Stimulated activated CD4-positive, alpha-beta T cell treated with anti-CD3 and anti-CD28 coated beads, TNF-alpha, amount 100 ng/mL, for 48 hours (primary cell): ENCODE measurements around the gene RPS6KA2.

Source experiments
- DNase-seq, 3 donors: peaks; one replicate each; pipeline ENCODE4 v3.0.0-alpha.2; 2020; ENCODE audit warnings: low read depth in 3 of 3

Gene RPS6KA2

DNA sequence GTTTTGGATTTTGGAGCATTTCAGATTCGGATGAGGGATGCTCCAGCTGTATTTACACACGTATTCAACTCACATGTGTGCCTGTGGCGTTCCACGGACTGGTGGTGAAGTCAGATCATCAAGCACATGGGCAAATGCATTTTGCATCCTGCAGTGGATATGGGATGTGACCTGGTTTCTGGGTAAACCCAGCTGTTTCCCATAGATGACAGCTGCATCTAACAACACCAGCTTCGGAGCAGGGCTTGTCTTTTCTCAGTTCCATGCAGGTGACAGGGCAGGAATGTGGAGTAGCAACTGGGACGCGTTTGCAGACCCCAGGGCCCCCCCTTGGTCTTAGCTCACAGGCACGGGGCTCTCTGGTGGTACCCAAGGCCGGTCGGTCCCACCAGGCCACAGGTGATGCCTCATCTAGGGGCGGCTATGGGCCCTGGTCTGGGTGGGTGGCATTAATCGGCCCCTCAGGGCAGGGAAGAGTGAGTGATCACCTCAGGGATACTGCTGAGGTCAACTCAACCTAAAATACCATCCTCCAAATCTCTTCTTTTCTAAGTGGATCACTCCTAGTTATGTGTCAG is 123.8 kb downstream of the RPS6KA2 start:
- DNase-seq, result no peak

DNA sequence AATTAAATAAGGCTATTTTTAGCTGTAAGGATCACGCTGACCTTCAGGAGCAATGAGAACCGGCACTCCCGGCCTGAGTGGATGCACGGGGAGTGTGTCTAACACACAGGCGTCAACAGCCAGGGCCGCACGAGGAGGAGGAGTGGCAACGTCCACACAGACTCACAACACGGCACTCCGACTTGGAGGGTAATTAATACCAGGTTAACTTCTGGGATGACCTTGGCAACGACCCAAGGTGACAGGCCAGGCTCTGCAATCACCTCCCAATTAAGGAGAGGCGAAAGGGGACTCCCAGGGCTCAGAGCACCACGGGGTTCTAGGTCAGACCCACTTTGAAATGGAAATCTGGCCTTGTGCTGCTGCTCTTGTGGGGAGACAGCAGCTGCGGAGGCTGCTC is 124.6 kb downstream of the RPS6KA2 start:
- DNase-seq, result no peak

DNA sequence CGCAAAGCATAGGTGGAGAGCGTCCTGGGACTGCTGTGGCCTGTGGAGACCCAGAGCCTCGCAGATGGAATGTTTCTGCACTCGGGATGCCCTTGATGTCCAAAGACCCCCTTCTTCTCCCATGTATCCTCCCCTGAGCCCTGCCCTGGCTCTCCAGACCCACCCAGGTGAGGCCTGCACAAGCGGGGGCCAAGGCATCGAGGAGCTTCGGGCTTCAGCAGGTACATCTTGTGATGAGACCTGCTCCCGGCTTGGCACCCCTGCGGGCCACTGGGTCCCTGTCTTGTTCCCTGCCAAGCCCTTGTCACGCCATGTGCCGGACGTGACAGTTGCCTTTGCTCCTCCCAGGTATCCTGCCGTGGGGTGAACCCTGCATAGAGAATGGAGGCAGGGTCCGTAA is 125.8 kb downstream of the RPS6KA2 start:
- no peak for DNase-seq

DNA sequence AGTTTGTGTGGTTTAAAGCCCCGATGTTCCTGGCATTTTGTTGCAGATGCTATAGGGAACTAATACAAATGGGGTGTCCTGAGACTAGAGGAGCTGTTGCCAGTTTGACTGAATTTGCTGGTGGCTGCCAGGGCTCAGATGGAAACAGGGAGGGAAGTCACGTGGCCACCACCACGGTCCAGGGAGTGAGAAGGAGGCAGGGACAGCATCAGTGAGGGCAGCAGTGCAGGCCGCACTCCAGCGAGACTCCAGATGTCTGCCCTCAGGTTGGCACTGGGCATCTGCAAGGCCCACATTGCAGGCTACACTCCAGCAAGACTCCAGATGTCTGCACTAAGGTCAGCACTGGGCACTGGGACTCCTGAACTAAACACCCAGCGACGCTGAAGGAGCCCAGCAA is 126.8 kb downstream of the RPS6KA2 start:
- DNase-seq, result no peak

DNA sequence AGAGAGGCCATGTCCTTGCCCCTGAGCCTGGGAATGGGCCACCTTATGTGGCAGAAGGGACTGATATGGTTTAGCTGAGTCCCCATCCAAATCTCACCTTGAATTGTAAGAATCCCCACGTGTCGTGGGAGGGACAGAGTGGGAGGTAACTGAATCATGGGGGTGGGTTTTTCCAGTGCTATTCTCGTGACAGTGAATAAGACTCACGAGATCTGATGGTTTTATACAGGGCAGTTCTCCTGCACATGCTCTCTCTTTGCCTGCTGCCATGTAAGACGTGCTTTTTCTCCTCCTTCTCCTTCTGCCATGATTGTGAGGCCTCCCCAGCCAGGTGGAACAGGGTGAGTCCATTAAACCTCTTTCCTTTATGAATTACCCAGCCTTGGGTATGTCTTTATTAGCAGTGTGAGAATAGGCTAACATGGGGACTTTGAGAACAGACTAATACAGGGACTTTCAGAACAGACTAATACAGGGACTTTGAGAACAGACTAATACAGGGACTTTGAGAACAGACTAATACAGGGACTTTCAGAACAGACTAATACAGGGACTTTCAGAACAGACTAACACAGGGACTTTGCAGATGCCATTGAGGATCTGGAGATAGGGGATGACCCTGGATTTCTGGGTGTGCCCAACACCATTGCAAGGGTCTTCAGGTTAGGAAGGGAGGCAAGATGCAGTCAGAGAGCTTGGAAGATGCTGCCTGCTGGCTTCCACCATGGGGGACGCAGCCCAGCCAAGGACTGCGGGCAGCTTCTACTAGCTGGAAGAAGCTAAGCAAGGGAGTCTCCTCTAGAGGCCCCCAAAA is 127.5 kb downstream of the RPS6KA2 start:
- peak in 1 of 3 donors; percentile 5 for DNase-seq

DNA sequence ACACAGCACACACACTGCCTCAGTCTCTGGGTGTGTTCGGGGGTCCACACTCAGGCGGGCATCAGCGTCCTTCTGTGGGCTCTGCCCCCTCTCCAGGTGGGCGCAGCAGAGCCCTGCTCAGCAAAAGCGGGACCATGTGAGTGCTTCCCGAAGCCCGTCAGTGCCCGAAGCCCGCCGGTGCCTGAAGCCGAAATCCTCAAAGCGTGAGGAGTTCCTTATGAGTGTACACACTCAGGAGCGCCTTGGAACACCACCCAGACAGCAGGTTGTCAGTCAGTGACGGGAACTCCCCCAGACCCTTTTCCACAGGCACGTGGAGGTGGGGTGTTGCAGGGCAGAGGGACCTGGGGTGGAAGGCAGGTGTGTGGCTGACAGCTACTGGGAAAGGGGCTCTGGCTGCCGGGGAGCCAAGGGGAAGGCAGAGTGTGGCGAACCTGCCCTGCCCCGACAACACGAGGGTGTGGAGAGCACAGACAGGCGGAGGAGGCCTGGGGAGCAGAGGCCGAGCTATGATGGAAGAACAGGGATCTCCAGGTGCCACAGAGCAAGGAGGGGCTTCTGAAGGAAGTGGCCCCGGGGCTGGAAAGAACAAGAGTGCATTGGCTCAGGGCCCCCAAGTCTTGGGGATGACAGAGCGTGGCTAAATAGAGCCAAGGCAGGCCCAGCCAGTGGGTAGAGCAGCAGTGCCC is 128.2 kb downstream of the RPS6KA2 start:
- DNase-seq, result no peak

DNA sequence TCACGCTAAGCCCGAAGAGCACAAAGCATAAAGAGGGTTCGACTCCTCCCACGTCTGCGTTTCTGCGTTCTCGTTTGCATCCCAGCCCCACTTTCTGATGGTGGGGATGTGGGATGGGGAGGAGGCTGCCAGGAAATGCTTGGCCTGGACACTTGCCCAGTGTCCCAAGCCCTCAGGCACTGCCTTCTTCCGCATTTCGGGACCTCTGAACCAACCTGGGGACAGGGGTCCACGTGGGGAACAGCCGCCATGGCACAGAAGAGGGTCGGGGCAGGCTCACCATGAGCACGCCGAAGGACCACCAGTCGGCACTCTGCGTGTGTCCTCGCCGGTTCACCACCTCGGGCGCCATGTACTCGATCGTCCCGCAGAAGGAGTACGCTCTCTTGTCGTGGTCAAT is 128.8 kb downstream of the RPS6KA2 start:
- DNase-seq, result no peak

DNA sequence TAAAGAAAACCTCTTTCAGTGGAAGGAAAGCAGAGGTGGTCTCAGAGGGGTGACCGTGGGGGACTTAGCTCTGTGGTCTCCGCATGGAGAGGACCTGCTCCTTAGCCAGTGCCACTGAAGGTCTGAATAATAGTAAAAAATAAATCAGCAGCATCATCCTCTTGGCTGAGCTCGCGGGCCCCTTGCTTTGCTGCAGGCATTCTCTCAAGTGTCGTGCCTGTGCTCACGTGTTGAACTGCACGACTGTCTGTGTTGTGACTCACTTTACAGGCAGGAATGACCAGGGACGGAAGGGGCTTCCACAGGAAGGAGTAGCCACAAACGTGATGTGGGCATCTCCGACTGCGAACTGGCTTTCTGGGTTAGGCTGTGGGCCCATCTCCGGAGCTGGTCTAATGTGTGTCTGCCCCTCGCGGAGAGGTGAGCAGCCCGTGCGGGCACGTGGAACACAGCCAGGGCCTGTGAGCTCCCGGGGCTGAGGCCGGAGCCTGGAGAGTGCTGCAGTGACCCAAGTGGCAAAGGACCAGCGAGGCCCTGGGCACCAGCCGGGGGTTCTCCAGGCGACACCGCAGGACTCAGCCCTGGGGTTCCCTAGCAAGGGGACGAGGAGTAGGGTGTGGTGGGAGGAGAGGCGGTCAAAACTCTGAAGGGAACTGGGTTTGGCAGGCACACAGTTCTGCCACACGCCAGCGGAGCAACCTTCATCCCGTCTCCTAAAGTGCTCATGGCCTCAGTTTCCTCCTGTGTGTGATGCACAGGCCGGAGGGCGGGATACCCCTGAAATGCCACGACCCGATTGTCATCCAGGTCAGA is 129.8 kb downstream of the RPS6KA2 start:
- no peak for DNase-seq

DNA sequence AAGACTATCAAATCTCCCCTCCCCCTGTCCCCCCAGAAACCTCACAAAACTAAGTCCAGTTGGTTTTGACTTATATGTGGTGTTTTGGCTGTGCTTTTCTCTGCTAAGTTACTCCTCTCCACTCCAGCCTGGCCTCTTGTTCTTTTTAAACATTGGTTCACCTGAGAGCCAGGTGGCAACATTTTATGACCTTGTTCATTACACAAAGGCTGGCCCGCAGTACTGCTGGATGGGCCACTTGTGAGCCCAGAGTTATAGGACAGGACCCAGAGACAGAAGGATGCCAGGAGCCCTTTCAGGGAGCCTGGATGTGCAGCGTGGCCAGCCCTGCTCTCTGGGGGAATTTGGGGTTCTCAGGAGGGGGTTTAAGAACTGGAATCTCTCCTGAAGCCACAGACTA is 130.6 kb downstream of the RPS6KA2 start:
- DNase-seq, result no peak

DNA sequence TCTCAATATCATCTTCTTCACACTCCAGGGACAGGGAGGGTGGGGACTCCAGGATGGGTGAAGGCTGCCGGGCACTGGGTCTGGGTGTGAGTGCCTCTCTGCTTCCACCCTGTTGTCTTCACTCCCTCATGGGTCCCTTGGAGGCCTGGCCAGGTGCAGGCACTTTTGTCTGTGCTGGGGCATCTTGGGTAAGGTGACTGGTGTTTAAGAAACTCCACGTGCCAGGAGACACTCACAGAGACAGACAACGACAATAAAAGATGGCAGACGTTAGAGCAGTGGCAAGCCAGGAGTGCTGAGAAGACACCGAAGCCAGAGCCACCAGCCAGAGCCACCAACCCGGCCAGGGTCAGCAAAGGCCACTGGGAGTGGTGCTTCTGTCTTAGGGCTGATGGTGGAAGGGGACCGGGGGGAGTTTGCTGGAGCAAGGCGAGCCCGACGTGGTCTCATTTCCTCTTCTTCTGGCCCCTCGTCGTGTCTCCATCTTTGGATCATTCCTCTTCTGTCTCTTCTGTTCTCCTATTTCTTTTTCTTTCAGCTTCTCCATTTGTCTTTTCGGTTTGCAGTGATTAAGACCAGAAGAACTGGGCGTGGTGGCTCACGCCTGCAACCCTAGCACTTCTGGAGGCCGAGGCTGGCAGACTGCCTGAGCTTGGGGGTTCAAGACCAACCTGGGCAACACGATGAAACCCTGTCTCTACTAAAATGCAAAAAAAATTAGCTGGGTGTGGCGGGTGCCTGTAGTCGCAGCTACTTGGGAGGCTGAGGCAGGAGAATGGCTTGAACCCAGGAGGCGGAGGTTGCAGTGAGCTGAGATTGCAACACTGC is 131.3 kb downstream of the RPS6KA2 start:
- DNase-seq, result no peak

DNA sequence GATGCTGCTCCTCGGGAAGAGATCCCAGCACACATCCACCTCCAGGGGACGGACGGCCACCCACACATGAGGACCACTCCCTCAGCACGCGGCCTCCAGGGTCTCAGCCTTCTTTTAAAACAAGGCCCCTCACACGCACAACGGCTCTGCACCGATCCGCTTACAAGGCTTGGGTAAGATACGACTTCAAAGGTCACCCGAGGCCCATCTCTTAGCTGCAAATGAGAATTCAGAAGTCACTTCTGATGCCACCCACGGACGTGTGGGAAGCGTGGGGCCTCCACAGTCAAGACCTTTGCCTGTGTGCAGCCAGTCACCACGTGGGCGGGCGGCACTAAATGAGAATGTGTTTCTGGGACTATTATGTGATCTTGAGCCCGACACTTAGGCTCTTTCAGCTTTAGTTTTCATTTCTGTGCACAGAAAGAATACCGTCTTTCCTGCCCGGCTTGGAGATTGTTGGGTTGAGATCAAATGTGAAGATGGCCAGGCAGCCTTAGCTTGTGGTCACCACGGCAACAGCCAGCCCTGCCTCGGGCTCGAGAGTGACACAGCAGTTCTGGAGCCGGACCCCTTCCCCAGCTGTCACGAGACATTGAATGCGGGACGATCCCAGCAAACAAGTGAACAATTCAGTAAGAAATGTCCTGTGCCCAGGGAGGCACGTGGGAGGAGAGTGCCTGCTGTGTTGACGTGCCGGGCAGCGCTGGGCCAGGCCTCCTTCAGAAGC is 132.1 kb downstream of the RPS6KA2 start:
- DNase-seq, result peak in 2 of 3 donors; percentile 38 to 69

DNA sequence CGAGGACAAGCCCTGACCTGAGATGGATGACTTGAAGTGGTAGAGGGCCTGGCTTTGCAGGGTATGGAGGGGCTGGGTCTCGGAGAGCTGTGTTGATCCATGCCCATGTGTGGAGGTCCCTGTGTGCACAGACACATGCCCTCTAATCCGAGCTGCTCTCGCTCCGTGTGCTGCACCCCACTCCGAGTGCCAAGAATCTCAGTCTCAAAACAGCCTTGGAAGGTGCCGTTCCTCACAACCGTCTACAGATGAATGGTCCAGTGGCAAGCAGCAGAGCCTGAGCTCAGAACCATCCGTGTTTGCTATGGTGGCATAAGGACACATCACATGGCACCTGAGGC is 133.0 kb downstream of the RPS6KA2 start:
- no peak for DNase-seq

DNA sequence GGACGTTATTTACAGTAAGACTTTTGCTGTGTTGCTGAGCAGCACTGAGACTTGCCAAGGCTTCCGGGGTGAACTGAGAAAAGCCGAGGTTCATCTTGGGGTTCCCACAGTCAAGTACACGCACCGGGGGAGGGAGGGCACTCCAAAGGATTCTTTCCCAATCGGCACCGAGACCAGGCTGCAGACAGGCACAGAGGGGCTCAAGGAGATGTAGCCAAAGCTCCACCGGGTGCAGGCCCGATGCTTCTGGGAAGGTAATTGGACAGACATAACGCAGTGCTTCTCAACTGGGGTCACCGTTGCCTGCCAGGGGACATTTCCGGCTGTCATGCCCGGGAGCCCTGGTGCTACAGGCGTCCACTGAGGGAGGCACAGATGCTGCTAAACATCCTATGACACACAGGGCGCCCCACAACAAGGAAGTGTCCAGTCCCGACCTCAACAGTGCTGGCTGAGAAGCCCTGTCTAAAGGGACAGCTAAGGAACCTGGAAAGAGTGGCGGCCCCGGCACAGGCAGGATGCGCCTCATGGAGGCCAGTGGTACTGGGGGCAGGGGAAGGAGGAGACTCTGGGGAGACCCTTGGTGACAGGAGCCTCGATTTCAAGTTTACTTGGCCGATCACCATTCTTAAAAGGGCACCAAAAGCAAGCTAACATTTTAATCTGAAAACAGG is 133.5 kb downstream of the RPS6KA2 start:
- no peak for DNase-seq

DNA sequence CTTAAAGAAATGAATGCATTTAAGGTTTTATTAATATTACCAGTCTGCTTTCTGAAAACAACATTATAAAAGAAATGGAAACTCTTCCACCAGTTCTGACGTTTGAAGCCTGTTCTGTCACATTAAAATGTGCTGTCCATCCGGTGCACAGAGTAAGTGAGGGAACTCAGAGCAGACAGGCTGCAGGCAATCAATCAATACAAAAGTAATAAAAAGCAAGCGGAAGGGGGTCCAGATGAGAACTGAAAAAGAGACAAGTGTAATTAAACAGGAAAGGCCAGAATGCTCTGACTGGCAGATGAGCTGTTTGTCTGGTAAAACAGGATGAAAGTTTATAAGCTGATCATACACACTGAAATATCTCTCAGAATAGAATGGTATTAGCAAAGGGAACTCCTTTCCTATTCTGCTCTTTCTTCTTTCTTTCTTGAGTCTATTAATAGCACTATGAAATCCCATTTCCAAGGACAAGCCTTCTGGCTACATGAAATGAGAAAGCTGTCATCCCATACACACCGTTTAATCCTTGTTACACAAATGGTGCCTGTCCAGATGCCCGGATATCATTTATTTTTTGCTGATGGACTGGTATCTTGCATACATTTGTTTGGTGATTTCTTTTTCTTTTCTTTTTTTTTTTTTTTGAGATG is 134.8 kb downstream of the RPS6KA2 start:
- no peak for DNase-seq

DNA sequence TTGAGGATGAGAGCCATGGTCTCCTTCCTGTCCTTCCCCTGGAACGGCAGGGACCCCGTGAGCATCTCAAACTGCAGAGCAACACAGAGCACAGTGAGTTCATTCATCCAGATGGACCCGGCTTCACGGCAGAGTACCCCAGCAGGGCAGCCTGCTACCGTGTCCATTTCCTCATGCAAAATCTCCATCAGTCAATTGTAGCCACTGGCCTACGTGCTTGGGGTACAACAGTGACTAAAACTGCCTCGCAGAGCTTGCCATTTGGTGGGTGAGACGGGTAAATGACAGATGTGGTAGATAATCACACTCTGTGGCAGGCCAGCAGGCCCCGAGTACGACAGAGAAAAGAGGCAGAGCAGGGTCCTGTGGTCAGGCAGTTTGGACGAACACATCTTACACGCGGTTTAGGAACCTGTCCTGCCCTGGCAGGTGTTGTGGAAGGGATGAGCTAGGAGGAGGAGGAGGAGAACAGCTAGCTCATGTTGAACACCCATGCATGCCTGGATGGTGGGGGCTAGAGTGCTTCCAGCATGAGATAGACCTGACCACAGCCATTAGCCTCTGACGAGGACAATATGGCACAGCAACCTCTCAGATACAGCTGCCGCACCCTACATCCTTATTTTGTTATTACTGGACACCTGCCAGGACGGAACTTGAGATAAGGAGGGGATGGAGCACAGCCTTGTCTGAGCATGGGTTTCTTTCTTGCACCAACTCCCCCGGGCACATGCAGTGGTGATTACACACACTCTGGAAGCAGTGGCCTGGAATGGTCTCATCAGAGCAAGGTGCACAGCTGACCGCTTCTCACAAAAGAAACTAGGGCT is 136.2 kb downstream of the RPS6KA2 start:
- DNase-seq, result no peak

DNA sequence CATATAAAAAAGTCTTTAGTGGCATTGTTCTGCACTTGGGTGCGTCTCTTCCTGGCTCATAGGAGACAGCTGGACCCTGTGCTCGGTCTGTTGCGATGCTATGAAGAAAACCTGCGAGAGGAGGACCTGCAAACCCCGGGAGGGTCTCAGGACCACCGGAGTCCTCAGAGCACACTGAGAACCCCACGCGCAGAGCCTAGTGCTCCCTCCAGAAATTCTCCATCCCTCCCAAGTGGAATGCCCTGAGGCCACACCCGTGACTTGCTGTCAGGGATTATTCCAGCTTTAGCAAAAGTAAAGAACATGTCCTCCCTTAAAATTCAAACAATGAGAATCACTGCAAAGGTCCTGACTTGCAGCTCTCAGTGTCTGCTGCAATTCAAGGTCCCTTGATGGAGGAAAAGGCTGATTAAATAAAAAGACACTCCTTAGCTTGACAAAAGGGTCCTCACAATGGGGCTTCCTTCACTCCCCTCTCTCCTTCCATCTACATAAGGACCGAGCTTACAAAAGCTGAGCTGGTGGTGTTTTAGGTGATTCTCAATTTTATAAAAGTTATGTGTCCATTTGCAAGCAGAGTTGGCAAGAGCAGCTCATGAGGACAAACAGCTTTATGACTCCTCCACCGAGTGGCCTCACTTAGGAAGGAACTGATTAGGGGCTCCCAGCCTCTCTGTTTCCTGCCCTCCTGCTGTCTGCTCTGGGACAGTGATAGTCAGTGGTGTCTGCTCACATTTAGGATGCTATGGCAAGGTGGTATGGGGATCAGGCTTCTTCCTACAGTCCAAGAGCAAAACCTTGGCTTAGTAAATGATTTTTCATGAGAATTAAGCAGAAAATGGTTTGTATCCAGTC is 137.5 kb downstream of the RPS6KA2 start:
- DNase-seq, result no peak

DNA sequence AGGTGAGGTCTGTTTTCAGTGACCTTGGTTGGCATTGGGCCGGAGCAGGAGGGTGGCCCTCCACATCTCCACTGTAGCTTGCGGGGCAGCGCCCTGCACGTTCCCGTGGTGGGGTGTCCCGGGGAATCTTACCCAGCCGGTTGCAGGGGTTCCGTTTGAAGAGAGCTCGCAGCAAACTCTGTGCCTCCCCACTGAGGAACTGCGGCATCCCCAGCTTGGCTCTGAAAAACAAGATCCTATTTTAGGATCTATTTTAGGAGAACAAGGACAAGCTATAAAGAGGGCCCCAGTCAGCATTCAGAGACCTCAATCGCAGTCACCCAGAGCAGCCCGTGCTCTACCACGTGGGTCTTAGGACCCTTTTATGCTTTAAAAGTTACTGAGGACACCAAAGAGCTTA is 138.3 kb downstream of the RPS6KA2 start:
- no peak for DNase-seq
